Measurements from ENCODE around the gene SH3BP2.

SH3BP2 gene

DNA sequence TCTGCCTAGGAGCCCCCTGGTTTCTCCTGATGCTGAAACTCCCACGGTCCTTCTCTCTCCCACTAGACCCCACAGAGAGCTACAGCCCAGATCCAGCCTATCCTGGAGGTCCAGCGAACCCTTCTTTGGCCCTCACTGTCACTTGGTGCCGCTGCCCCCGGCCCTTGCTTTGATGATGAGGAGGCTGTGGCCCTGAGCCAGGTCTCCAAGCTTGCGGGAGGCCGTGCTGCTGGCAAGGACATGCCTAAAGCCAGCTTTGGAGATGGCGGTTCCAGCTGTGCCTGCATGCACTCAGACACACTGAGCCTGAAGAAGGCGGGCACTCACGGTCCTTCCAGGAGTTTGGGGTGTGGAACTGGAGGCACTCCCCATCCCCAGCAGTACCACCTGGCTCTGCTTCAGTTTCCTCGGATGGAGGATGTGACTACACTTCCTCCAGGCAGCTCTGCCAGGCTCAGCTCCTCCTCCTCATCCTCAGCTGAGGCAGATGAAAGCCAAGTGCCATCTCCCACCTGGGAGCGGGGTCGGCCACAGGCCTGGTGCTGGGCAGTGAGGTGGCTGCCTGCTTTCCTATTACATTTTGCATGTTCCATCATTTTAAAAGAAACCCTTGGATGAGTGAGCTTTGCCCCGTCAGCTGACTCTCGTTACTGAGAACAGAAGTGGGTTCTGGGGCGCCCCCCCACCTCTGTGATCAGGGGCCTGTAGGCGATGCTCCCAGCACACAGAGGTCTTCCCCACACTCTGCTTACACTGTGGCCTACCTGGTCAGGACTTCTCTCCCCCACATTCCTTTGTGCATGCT is 45.8 kb upstream of the SH3BP2 start:
- CTCF ChIA-PET = interaction anchor here (0.9 to 2.3 kb wide), 6 partner anchors 17 to 527 kb away, joined by 3 to 9 read pairs (median 4); partner anchors contain the start of gene GRK4
- TF ChIP-seq, protein P1, sequence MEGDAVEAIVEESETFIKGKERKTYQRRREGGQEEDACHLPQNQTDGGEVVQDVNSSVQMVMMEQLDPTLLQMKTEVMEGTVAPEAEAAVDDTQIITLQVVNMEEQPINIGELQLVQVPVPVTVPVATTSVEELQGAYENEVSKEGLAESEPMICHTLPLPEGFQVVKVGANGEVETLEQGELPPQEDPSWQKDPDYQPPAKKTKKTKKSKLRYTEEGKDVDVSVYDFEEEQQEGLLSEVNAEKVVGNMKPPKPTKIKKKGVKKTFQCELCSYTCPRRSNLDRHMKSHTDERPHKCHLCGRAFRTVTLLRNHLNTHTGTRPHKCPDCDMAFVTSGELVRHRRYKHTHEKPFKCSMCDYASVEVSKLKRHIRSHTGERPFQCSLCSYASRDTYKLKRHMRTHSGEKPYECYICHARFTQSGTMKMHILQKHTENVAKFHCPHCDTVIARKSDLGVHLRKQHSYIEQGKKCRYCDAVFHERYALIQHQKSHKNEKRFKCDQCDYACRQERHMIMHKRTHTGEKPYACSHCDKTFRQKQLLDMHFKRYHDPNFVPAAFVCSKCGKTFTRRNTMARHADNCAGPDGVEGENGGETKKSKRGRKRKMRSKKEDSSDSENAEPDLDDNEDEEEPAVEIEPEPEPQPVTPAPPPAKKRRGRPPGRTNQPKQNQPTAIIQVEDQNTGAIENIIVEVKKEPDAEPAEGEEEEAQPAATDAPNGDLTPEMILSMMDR (IDR thresholded peaks at IDR 0.05; ENCODE audit: control extremely low read depth, extremely low read depth, low read depth, missing control alignments) = no peak
- DNase-seq (ENCODE audit: extremely low spot score) = no peak
- POLR2A ChIA-PET = interaction anchor here (1.0 to 2.2 kb wide), 4 partner anchors 9 to 190 kb away, joined by 3 to 7 read pairs (median 4); partner anchors contain the start of gene TNIP2

DNA sequence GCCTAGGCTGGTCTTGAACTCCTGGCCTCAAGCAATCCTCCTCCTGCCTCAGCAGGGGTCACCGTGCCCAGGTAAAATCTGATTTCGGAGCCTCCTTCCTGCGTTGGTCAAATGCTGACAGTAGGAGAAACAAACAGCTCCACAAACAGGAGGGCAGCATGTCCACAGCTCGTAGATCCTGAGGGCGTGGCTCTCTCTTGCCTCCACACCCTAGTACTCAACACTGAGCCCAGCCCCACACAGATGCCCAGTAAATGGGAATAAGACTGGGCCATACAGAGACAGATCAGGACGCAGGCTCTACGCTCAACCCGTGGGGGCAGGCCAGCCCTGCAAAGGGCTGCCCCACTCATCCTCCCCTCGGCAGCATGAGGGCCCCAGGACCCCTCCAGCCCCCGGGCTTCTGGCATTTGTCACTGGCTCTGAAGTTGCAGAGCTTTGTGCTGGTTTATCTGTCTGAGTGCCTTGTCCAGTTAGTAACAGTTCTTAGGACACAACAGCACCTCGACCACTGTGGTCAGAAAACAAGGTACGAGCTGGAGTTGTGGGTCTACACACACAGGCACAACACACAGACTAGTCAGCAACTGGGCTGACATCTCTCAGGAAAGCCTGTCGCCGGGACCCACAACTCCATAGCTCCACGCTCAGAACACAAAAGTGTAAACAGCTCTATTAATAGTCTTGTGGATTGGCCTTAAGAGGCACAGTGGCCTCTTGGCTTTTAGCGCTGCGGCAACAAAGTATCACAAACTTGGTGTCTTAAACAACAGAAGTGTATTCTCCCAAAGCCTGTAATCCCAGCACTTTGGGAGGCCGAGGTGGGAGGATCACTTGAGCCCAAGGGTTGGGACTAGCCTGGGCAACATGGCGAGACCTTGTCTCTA is 41.9 kb upstream of the SH3BP2 start:
- DNase-seq (ENCODE audit: extremely low spot score) = no peak
- TF ChIP-seq, protein P1 (IDR thresholded peaks at IDR 0.05; ENCODE audit: control extremely low read depth, extremely low read depth, low read depth, missing control alignments) = no peak
- CTCF ChIA-PET = interaction anchor here (0.9 kb wide), 1 partner anchor 12 kb away, joined by 3 read pairs; no protein-coding TSS in a partner anchor

DNA sequence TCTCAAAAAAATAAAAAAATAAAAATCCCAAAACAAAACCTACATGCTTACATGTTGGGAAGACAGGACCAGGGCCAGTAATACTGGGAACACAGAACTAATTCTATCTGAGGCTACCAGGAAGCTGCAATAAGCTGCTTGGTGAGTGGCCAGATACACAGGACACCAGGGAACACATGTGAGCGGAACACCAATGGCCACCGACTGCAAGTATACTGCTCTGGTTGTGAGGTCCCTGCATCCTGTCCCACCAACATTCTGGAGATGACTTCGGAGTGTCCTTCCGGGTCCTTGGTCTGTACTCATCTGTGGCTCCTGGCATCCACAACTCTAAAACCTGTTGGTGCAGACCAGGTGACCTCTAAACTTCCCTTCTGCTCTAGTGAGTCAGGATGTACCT is 39.4 kb upstream of the SH3BP2 start:
- CTCF ChIA-PET = no interaction called here
- POLR2A ChIA-PET = interaction anchor here (0.5 kb wide), 1 partner anchor 248 kb away, joined by 9 read pairs; no protein-coding TSS in a partner anchor
- TF ChIP-seq, protein P1 (IDR thresholded peaks at IDR 0.05; ENCODE audit: control extremely low read depth, extremely low read depth, low read depth, missing control alignments) = no peak
- DNase-seq (ENCODE audit: extremely low spot score) = no peak

More for the DNA sequence above, 41.9 kb upstream of the SH3BP2 start:
- POLR2A ChIA-PET = no interaction called here

DNA sequence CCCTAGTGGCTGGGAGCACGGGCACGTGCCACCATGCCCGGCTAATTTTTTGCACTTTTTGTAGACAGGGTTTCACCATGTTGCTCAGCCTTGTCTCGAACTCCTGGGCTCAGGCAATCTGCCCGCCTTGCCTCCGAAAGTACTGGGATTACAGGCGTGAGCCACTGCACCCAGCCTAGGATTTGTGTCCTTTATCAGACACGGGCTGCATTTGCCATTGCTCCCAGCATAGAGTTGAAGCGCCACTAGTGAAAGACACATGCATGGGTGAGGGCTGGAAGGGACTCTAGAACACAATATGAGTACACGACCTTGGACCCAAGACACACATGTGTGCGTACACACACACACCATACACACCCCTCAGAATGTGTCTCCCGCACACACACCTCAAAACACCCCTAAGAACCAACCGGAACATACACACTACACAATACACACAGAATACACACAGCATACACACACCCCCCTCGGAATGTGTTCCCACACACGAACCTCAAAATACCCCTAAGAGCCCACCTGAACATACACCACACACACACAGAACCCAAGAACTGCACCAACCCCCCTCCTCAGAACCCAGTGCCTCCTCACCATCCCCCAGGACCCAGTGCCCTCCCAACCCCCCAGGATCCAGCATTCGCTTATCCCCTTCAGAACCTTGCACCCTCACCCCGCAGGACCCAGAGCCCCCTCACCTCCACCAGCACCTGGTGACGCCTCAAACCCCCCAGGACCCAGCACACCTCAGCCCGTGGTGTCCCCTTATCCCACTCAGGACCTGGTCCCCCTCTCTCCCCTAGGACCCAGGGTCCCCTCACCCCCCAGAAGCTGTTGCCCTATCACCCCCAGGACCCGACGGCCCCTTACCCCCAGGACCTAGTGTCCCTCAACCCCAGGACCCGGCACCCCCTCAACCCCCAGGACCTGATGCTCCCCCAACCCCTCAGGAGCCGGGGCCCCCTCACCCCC is 37.8 kb upstream of the SH3BP2 start:
- ChIA-PET POLR2A (interaction anchor here (1.7 kb wide), 1 partner anchor 9 kb away, joined by 7 read pairs; no protein-coding TSS in a partner anchor), CTCF (interaction anchor here (0.8 to 1.8 kb wide), 5 partner anchors 9 to 181 kb away, joined by 3 to 5 read pairs (median 4); no protein-coding TSS in a partner anchor)
- DNase-seq (ENCODE audit: extremely low spot score) = no peak
- TF ChIP-seq, protein P1 (IDR thresholded peaks at IDR 0.05; ENCODE audit: control extremely low read depth, extremely low read depth, low read depth, missing control alignments) = no peak

DNA sequence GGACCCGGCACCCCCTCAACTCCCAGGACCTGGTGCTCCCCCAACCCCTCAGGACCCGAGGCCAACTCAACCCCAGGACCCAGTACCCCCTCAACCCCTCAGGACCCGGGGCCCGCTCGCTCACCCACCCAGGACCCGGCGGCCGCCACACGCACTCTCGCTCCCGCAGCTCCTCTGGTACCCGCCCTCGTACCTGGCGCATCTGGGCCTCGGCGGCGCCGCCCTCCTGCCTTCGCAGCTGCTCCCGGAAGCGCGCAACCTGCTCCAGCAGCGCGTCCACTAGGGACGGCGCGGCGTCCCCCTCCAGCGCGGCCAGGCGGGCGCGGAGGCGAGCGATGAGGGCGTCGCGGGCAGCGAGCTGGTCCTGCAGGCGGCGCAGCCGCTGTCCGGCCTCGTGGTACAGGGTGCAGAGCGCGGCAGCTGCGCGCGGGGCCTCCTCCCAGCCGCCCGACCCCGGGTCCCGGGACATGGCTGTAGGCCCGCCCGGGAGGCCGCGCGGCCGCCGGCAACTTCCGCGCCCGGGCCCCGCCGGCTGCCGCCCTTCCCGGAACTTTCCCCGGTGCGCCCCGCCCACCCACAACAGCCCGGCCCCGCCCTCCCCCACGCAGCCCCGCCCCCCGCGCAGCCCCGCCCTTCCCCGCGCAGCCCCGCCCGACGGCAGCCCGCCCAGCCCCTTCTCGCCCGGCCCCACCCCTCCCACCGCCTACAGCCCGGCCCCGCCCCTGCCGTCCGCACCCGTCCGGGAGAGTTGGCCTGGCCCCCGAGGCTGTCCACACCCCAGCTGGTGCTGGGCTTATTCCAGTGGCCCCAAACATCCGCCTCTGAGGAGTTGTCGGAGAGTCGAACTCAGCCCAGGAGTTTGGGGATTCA is 36.8 kb upstream of the SH3BP2 start, which contains the start of gene TNIP2:
Gene TNIP2 (minus strand): TSS at position 516 of the 870 bp plus-strand sequence. CDS start 47 bp downstream, at position 469.
- TF ChIP-seq, protein P1 (IDR thresholded peaks at IDR 0.05; ENCODE audit: control extremely low read depth, extremely low read depth, low read depth, missing control alignments) = peak; percentile 19
- ChIA-PET CTCF (interaction anchor here (0.8 to 1.8 kb wide), 6 partner anchors 8 to 180 kb away, joined by 3 to 5 read pairs (median 4); no protein-coding TSS in a partner anchor), POLR2A (interaction anchor here (1.7 kb wide), 1 partner anchor 10 kb away, joined by 7 read pairs; no protein-coding TSS in a partner anchor)
- DNase-seq (ENCODE audit: extremely low spot score) = peak; percentile 98
